GM23338 (cell line): ENCODE measurements around the gene PARP12. TPM values are rescaled to one million over a fixed set of nuclear protein-coding genes. Genes with fewer than 3 reads are reported as not detected.
A peak's percentile ranks its signal among the peaks of the same experiment; 100 is the strongest.

ENCODE experiments used
- ATAC-seq: fragments of 200-7000 bp; cut with Tn5 transposase; 3 replicates; pipeline ENCODE4 v1.9.1; 2020
- DNase-seq: peaks from one replicate; pipeline ENCODE4 v3.0.0-alpha.2; 2015; ENCODE audit warnings: low spot score
- H2AFZ ChIP-seq: fragments of 200-600 bp; sonication (generic); 2 replicates; pipeline ENCODE4 v1.8.0; 2016; ENCODE audit warnings: antibody characterized with exemption, mild to moderate bottlenecking, moderate library complexity
- H3F3A ChIP-seq: fragments of 200-600 bp; sonication (generic); replicated peaks from 2 replicates; pipeline ENCODE4 v1.8.0; 2017; ENCODE audit warnings: antibody characterized with exemption, mixed run types, low read depth
- H3K27ac ChIP-seq: fragments of 200-600 bp; sonication (generic); 2 replicates; pipeline ENCODE4 v1.6.1; 2016; ENCODE audit warnings: low read depth
- H3K27me3 ChIP-seq: fragments of 200-600 bp; sonication (generic); 2 replicates; pipeline ENCODE4 v1.8.0; 2016; ENCODE audit warnings: mild to moderate bottlenecking, mixed run types, moderate library complexity; ENCODE audit not compliant: insufficient read depth
- H3K36me3 ChIP-seq: fragments of 200-600 bp; sonication (generic); 2 replicates; pipeline ENCODE4 v1.8.0; 2016; ENCODE audit warnings: mild to moderate bottlenecking; ENCODE audit not compliant: insufficient read depth
- H3K4me1 ChIP-seq: fragments of 200-600 bp; sonication (generic); 2 replicates; pipeline ENCODE4 v1.8.0; 2016; ENCODE audit warnings: mild to moderate bottlenecking, moderate library complexity; ENCODE audit not compliant: insufficient read depth
- H3K4me2 ChIP-seq: fragments of 200-600 bp; sonication (generic); 2 replicates; pipeline ENCODE4 v1.7.1; 2017; ENCODE audit warnings: mixed run types
- H3K4me3 ChIP-seq: fragments of 200-600 bp; sonication (generic); 2 replicates; pipeline ENCODE4 v1.6.1; 2016; ENCODE audit warnings: mixed run types
- H3K79me2 ChIP-seq: fragments of 200-600 bp; sonication (generic); replicated peaks from 2 replicates; pipeline ENCODE4 v1.8.0; 2017; ENCODE audit warnings: mild to moderate bottlenecking; ENCODE audit not compliant: insufficient read depth
- H3K9me2 ChIP-seq: fragments of 200-600 bp; sonication (generic); 2 replicates; pipeline ENCODE4 v1.8.0; 2017; ENCODE audit not compliant: insufficient read depth
- H4K20me1 ChIP-seq: fragments of 200-600 bp; sonication (generic); replicated peaks from 2 replicates; pipeline ENCODE4 v1.8.0; 2017; ENCODE audit warnings: mild to moderate bottlenecking; ENCODE audit not compliant: insufficient read depth
- H3K27ac Mint-ChIP-seq: 2 replicates; pipeline ENCODE4 v1.8.0; 2020; ENCODE audit warnings: inconsistent platforms, mild to moderate bottlenecking, moderate library complexity, mixed read lengths
- H3K27me3 Mint-ChIP-seq: 3 replicates; pipeline ENCODE4 v1.8.0; 2022; ENCODE audit warnings: low read depth, mild to moderate bottlenecking, moderate library complexity, mixed read lengths, inconsistent platforms; ENCODE audit not compliant: insufficient read depth, poor library complexity
- H3K36me3 Mint-ChIP-seq: 3 replicates; pipeline ENCODE4 v1.8.0; 2021; ENCODE audit warnings: low read depth, mild to moderate bottlenecking, inconsistent platforms, moderate library complexity, mixed read lengths
- H3K4me1 Mint-ChIP-seq: 3 replicates; pipeline ENCODE4 v1.8.0; 2020; ENCODE audit warnings: mild to moderate bottlenecking, inconsistent platforms, mixed read lengths
- H3K4me3 Mint-ChIP-seq: 3 replicates; pipeline ENCODE4 v1.8.0; 2021; ENCODE audit warnings: moderate library complexity, mild to moderate bottlenecking, inconsistent platforms, mixed read lengths
- H3K9me3 Mint-ChIP-seq: 3 replicates; pipeline ENCODE4 v1.8.0; 2020; ENCODE audit warnings: moderate library complexity, mild to moderate bottlenecking, inconsistent platforms, mixed read lengths
- EZH2 ChIP-seq: fragments of 200-600 bp; sonication (generic); IDR thresholded peaks from one replicate; pipeline ENCODE4 v1.8.0; 2017; ENCODE audit warnings: antibody characterized with exemption, mild to moderate bottlenecking, low read depth; ENCODE audit not compliant: unreplicated experiment
- EZH2phosphoT487 ChIP-seq: fragments of 200-600 bp; sonication (generic); IDR thresholded peaks from one replicate; pipeline ENCODE4 v1.8.1; 2018; ENCODE audit warnings: antibody characterized with exemption; ENCODE audit not compliant: unreplicated experiment
- JUNB ChIP-seq: IDR thresholded peaks from one replicate; pipeline ENCODE4 v1.6.1; 2016; ENCODE audit warnings: antibody characterized with exemption; ENCODE audit not compliant: unreplicated experiment
- NANOG ChIP-seq: IDR thresholded peaks from 2 replicates; pipeline ENCODE4 v1.6.1; 2016; ENCODE audit warnings: antibody characterized with exemption, borderline replicate concordance
- POLR2AphosphoS5 ChIP-seq: IDR thresholded peaks from 2 replicates; pipeline ENCODE4 v1.6.1; 2016; ENCODE audit warnings: antibody characterized with exemption, low read depth
- STAT1 ChIP-seq: IDR thresholded peaks from one replicate; pipeline ENCODE4 v1.6.1; 2016; ENCODE audit warnings: antibody characterized with exemption; ENCODE audit not compliant: unreplicated experiment
- ZNF331 ChIP-seq: fragments of 250-450 bp; sonication (Bioruptor Pico); IDR thresholded peaks from 2 replicates; pipeline ENCODE4 v1.5.0; 2020; ENCODE audit warnings: low read depth, mild to moderate bottlenecking, moderate library complexity
- polyA plus RNA-seq: library from polyadenylated mRNA; unstranded; fragments of >200 nt; fragmentation: Nextera tagmentation; extraction: Ambion mirVana; gene quantifications from 2 replicates; pipeline ENCODE4 v1.2.1, GENCODE V29; 2016
- total RNA-seq: library from RNA; depleted of rRNA; stranded (reverse); fragments of >200 nt; shearing (Covaris generic); gene quantifications from 2 replicates; pipeline ENCODE4 v1.2.3, GENCODE V29; 2014
- TF ChIP-seq, protein P1 (sequence below): IDR thresholded peaks from one replicate; pipeline ENCODE4 v1.6.1; 2018; ENCODE audit warnings: antibody characterized with exemption; ENCODE audit not compliant: unreplicated experiment
- TF ChIP-seq, protein P2 (sequence below), 2 experiments: fragments of 200-600 bp in 1 of 2; sonication (generic) in 1 of 2; conservative IDR thresholded peaks; 2 replicates each; pipeline versions ENCODE4 v1.5.1 to v1.6.1; 2016 to 2017; ENCODE audit warnings: antibody characterized with exemption in 2 of 2, low read depth in 2 of 2, mild to moderate bottlenecking in 2 of 2, moderate library complexity in 1 of 2
- TF ChIP-seq, protein P3 (sequence below): IDR thresholded peaks from 2 replicates; pipeline ENCODE4 v1.6.1; 2016; ENCODE audit warnings: antibody characterized with exemption

PARP12 gene
- total and polyA plus RNA-seq, 2 experiments from 2014 or later: 2.7 to 10.3 TPM

DNA sequence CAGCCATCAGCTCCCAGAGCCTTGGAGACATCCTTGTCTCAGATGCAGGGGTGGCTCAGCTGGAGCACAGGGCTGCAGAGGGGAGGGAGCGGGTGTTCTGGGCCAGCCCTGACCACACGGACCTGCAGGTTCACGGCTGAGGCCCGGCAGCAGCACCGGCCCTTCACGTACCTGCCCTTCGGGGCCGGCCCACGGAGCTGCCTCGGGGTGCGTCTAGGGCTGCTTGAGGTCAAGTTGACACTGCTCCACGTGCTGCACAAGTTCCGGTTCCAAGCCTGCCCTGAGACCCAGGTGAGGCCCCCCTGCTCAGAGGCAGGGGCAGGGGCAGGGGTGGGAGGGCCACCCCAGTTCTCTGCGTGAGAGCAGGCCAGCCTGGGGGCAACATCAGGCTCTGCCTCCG, 45.2 kb downstream of the PARP12 start:
- H3K4me1 ChIP-seq: no peaks in the 10 kb centered on the region
- no peaks in the 10 kb centered on the region for H3F3A ChIP-seq
- H3K79me2 ChIP-seq: no peaks in the 10 kb centered on the region
- H3K36me3 ChIP-seq: no peaks in the 10 kb centered on the region
- H3K4me3 ChIP-seq: no peak overlapping the region
- TF ChIP-seq, protein P1, sequence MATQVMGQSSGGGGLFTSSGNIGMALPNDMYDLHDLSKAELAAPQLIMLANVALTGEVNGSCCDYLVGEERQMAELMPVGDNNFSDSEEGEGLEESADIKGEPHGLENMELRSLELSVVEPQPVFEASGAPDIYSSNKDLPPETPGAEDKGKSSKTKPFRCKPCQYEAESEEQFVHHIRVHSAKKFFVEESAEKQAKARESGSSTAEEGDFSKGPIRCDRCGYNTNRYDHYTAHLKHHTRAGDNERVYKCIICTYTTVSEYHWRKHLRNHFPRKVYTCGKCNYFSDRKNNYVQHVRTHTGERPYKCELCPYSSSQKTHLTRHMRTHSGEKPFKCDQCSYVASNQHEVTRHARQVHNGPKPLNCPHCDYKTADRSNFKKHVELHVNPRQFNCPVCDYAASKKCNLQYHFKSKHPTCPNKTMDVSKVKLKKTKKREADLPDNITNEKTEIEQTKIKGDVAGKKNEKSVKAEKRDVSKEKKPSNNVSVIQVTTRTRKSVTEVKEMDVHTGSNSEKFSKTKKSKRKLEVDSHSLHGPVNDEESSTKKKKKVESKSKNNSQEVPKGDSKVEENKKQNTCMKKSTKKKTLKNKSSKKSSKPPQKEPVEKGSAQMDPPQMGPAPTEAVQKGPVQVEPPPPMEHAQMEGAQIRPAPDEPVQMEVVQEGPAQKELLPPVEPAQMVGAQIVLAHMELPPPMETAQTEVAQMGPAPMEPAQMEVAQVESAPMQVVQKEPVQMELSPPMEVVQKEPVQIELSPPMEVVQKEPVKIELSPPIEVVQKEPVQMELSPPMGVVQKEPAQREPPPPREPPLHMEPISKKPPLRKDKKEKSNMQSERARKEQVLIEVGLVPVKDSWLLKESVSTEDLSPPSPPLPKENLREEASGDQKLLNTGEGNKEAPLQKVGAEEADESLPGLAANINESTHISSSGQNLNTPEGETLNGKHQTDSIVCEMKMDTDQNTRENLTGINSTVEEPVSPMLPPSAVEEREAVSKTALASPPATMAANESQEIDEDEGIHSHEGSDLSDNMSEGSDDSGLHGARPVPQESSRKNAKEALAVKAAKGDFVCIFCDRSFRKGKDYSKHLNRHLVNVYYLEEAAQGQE: no peak
- no peak for TF ChIP-seq EZH2
- TF ChIP-seq, protein P2, sequence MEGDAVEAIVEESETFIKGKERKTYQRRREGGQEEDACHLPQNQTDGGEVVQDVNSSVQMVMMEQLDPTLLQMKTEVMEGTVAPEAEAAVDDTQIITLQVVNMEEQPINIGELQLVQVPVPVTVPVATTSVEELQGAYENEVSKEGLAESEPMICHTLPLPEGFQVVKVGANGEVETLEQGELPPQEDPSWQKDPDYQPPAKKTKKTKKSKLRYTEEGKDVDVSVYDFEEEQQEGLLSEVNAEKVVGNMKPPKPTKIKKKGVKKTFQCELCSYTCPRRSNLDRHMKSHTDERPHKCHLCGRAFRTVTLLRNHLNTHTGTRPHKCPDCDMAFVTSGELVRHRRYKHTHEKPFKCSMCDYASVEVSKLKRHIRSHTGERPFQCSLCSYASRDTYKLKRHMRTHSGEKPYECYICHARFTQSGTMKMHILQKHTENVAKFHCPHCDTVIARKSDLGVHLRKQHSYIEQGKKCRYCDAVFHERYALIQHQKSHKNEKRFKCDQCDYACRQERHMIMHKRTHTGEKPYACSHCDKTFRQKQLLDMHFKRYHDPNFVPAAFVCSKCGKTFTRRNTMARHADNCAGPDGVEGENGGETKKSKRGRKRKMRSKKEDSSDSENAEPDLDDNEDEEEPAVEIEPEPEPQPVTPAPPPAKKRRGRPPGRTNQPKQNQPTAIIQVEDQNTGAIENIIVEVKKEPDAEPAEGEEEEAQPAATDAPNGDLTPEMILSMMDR (conservative IDR thresholded peaks at IDR 0.05; ENCODE audit: low read depth in 2 of 2): no peak
- no peak for TF ChIP-seq ZNF331 (CRISPR knock-in tag)
- no peak for TF ChIP-seq POLR2AphosphoS5
- no peak for TF ChIP-seq EZH2phosphoT487
- TF ChIP-seq, protein P3, sequence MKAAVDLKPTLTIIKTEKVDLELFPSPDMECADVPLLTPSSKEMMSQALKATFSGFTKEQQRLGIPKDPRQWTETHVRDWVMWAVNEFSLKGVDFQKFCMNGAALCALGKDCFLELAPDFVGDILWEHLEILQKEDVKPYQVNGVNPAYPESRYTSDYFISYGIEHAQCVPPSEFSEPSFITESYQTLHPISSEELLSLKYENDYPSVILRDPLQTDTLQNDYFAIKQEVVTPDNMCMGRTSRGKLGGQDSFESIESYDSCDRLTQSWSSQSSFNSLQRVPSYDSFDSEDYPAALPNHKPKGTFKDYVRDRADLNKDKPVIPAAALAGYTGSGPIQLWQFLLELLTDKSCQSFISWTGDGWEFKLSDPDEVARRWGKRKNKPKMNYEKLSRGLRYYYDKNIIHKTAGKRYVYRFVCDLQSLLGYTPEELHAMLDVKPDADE: no peak
- TF ChIP-seq STAT1: no peak
- Mint-ChIP-seq H3K27ac (no peak overlapping the region), H3K27me3 (peaks cover 16% of the 10 kb centered on the region), H3K9me3 (no peaks in the 10 kb centered on the region), H3K4me3 (no peak overlapping the region), H3K36me3 (no peaks in the 10 kb centered on the region; the same call in 2 of the 3 replicates), H3K4me1 (0 out of 3 replicates have a peak, but pooled peaks cover 2% of the 10 kb centered on the region)
- no peak overlapping the region for H3K27ac ChIP-seq
- ATAC-seq: peak; percentile 52
- H2AFZ ChIP-seq: no peak overlapping the region
- H3K4me2 ChIP-seq: no peak overlapping the region
- no peaks in the 10 kb centered on the region for H3K27me3 ChIP-seq
- no peaks in the 10 kb centered on the region for H4K20me1 ChIP-seq
- DNase-seq: no peak
- no peaks in the 10 kb centered on the region for H3K9me2 ChIP-seq

DNA sequence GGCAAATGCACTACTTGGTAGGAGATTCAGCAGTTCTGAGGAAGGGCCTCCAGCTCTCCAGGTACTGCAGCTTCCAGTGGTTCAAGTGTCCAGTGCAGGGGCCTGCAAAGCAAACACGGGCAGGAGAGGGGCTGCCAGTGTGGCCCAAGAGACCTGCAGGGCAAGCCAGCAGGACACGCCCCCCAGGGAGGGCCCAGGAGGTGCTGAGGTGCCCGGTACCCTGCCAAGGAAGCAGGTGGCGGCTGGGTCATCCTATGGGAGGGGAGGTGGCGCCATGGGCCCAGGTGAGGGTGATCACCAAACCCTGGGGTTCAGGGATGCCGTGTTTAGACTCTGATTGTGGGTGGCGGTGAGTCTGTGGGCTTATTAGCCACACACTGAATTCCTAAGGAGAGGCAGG, 45.7 kb downstream of the PARP12 start:
- Histone ChIP-seq H4K20me1 (no peaks in the 10 kb centered on the region), H3F3A (no peaks in the 10 kb centered on the region), H3K4me3 (no peak overlapping the region), H3K27me3 (no peaks in the 10 kb centered on the region), H3K36me3 (no peaks in the 10 kb centered on the region), H3K79me2 (no peaks in the 10 kb centered on the region), H3K4me2 (no peak overlapping the region), H3K4me1 (no peaks in the 10 kb centered on the region), H3K9me2 (no peaks in the 10 kb centered on the region), H2AFZ (no peak overlapping the region), H3K27ac (no peak overlapping the region)
- Mint-ChIP-seq H3K4me3 (no peak overlapping the region), H3K27ac (no peak overlapping the region), H3K9me3 (no peaks in the 10 kb centered on the region), H3K36me3 (no peaks in the 10 kb centered on the region), H3K27me3 (peaks cover 16% of the 10 kb centered on the region), H3K4me1 (peaks cover 4% of the 10 kb centered on the region; the same call in 2 of the 3 replicates)
- ATAC-seq (no peak), DNase-seq (no peak)
- TF ChIP-seq NANOG (no peak), JUNB (no peak), POLR2AphosphoS5 (no peak), EZH2 (no peak), STAT1 (no peak)
- TF ChIP-seq, protein P1: no peak
- TF ChIP-seq, protein P3: no peak
- TF ChIP-seq, protein P2 (conservative IDR thresholded peaks at IDR 0.05; ENCODE audit: low read depth in 2 of 2): no peak
